ENCODE measurements around the gene CACNA1E. TPM values are rescaled to one million over a fixed set of nuclear protein-coding genes. Genes with fewer than 3 reads are reported as not detected.
A peak's percentile ranks its signal among the peaks of the same experiment; 100 is the strongest.

The CACNA1E gene
- total RNA-seq, 1 experiment from 2014 or later = 0.46 TPM

DNA sequence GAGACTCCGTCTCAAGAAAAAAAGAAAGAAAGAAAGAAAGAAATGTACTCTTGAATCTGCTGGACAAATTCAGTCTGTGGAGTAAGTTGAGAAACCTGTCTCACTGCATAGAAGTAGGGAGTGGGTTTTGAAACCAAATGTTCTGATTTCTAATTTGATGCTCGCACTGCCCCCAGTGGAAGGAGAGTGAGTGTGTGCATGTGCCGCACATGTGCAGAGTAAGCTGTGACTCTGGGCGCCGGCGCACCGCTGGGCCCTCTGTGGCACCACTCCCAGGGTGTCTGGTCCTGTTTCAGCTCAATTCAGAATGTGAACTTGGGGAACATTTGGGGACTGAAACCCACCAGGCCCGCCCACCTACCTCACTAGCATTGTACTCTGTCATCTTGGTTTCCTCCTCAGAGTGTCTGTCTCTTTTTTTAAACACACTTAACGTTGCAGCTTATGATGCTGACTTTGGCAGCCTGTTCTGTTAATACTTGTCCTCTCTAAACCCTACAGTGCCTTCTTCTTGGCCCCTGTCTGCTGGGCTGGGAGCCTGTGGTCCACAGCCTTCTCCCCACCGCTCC is 104.6 kb downstream of the CACNA1E start:
- Histone ChIP-seq H3K4ac (ENCODE audit: low read depth, low read length) (no peak overlapping the region), H3K4me1 (ENCODE audit: insufficient read depth, low read length) (no peaks in the 10 kb centered on the region; the same call in 1 of the 2 replicates), H3K14ac (ENCODE audit: insufficient read depth, low read length) (no peak overlapping the region), H3K23ac (ENCODE audit: insufficient read length, low read depth, low read length) (no peak overlapping the region), H3K56ac (ENCODE audit: insufficient read length, low read depth, low read length) (no peak overlapping the region), H3K4me2 (ENCODE audit: insufficient read depth, insufficient read length, low read length) (no peak overlapping the region), H3K23me2 (ENCODE audit: insufficient read length, low read depth, low read length, poor library complexity, severe bottlenecking) (no peaks in the 10 kb centered on the region), H2AFZ (ENCODE audit: low read length) (no peak overlapping the region), H3K18ac (ENCODE audit: insufficient read length, low read depth, low read length) (no peak overlapping the region), H2AK5ac (ENCODE audit: insufficient read length, low read length) (no peak overlapping the region), H2BK12ac (ENCODE audit: insufficient read length, low read depth, low read length) (no peak overlapping the region), H3K79me2 (ENCODE audit: insufficient read depth, low read length) (no peaks in the 10 kb centered on the region), H2BK120ac (ENCODE audit: low read depth, low read length, poor library complexity, severe bottlenecking) (no peak overlapping the region), H3K27ac (ENCODE audit: insufficient read length, low read depth, low read length) (no peak overlapping the region), H4K5ac (ENCODE audit: insufficient read length, low read depth, low read length) (no peak overlapping the region), H2BK5ac (ENCODE audit: insufficient read length, low read length) (no peak overlapping the region), H2BK20ac (ENCODE audit: low read depth, low read length, poor library complexity, severe bottlenecking) (no peak overlapping the region), H3K27me3 (ENCODE audit: insufficient read depth, low read length) (no peaks in the 10 kb centered on the region), H3K9ac (ENCODE audit: extremely low read depth, insufficient read length, low read length) (no peak overlapping the region), H3K9me3 (ENCODE audit: control insufficient read depth, low read depth, low read length) (no peaks in the 10 kb centered on the region), H4K20me1 (ENCODE audit: control insufficient read depth, insufficient read depth, insufficient read length) (no peaks in the 10 kb centered on the region), H3K79me1 (ENCODE audit: insufficient read depth, low read depth, low read length, poor library complexity, severe bottlenecking) (no peaks in the 10 kb centered on the region), H3T11ph (ENCODE audit: low read length) (no peak overlapping the region), H4K8ac (replicated peaks; ENCODE audit: insufficient read length, low read depth, low read length) (no peak overlapping the region), H4K91ac (ENCODE audit: insufficient read length, low read depth, low read length) (no peak overlapping the region), H2BK15ac (ENCODE audit: low read depth, low read length) (no peak overlapping the region)
- peak; percentile 52 for DNase-seq
- Mint-ChIP-seq H3K9me3 (no peaks in the 10 kb centered on the region; a peak in 1 of 5 replicates), H3K36me3 (ENCODE audit: insufficient read depth in 1 of 3, low read depth in 3 of 3) (no peaks in the 10 kb centered on the region), H3K27me3 (ENCODE audit: low read depth) (no peaks in the 10 kb centered on the region; the same call in 1 of the 2 replicates), H3K4me1 (peaks cover 29 to 37% of the 10 kb centered on the region in 2 experiments), H3K27ac (peak overlapping the region in 1 of 3 experiments; percentile 52; a peak in 1 of 7 replicates), H3K4me3 (no peak overlapping the region)
- TF ChIP-seq, protein P1, sequence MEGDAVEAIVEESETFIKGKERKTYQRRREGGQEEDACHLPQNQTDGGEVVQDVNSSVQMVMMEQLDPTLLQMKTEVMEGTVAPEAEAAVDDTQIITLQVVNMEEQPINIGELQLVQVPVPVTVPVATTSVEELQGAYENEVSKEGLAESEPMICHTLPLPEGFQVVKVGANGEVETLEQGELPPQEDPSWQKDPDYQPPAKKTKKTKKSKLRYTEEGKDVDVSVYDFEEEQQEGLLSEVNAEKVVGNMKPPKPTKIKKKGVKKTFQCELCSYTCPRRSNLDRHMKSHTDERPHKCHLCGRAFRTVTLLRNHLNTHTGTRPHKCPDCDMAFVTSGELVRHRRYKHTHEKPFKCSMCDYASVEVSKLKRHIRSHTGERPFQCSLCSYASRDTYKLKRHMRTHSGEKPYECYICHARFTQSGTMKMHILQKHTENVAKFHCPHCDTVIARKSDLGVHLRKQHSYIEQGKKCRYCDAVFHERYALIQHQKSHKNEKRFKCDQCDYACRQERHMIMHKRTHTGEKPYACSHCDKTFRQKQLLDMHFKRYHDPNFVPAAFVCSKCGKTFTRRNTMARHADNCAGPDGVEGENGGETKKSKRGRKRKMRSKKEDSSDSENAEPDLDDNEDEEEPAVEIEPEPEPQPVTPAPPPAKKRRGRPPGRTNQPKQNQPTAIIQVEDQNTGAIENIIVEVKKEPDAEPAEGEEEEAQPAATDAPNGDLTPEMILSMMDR (conservative IDR thresholded peaks at IDR 0.05) = peak; percentile 54
- no CpG with 5 or more reads among the region's 10 CpGs for whole genome bisulfite sequencing (ENCODE audit: extremely low coverage, insufficient read length, low lambda C conversion rate)
